GM23248 (cell line): ENCODE measurements around the gene DENND6B.

ENCODE experiments used
- EZH2 ChIP-seq: fragments of 200-600 bp; sonication (generic); IDR thresholded peaks from 2 replicates; pipeline ENCODE4 v1.6.1; 2018; ENCODE audit warnings: antibody characterized with exemption, mild to moderate bottlenecking; ENCODE audit not compliant: insufficient read depth, poor library complexity, severe bottlenecking
- EZH2phosphoT487 ChIP-seq: fragments of 200-600 bp; sonication (generic); IDR thresholded peaks from 2 replicates; pipeline ENCODE4 v1.6.1; 2018; ENCODE audit warnings: antibody characterized with exemption, moderate library complexity, mild to moderate bottlenecking, low read depth; ENCODE audit not compliant: insufficient read depth

DNA sequence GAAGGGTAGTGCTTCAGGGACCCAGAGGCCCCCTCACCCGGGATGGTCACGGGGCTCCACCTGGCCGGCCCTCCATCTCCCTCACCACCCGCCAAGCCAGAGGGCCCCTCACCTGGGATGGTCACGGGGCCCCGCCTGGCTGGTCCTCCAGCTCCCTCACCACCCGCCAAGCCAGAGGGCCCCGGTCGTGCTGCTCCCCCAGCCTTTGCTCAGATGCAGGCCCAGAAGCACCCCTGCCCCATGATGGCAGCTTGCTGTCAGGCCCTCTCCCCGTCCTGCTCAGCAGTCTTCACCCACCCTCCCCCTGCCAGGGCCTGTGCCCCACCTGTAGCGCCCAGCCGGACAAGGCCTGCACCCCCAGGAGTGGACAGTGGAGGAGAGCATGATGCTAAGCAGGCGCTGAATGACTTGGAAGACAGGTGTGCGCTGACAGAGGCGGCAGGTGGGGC, 7.3 kb downstream of the DENND6B start:
- TF ChIP-seq EZH2, result no peak
- TF ChIP-seq EZH2phosphoT487, result no peak
